Smooth muscle cell (in vitro differentiated cells): ENCODE measurements around the gene FAIM. TPM values are rescaled to one million over a fixed set of nuclear protein-coding genes. Genes with fewer than 3 reads are reported as not detected.
A peak's percentile ranks its signal among the peaks of the same experiment; 100 is the strongest.
"Not testable (repeated sequence)": the region's sequence is repeated elsewhere in the genome, so short reads cannot be mapped to it uniquely, and the experiment has no call there.

Experiments used
- DNase-seq: peaks from one replicate; lab custom pipeline; 2025; ENCODE audit not compliant: unreplicated experiment; lab: John Stamatoyannopoulos, UW
- H2AFZ ChIP-seq: fragments of 200-600 bp; sonication (generic); 2 replicates; pipeline ENCODE4 v1.6.0; 2016; ENCODE audit warnings: antibody characterized with exemption, low read depth, mild to moderate bottlenecking
- H3F3A ChIP-seq: fragments of 200-600 bp; sonication (generic); 2 replicates; pipeline ENCODE4 v1.6.0; 2017; ENCODE audit warnings: antibody characterized with exemption, low read depth
- H3K27ac ChIP-seq: fragments of 200-600 bp; sonication (generic); 2 replicates; pipeline ENCODE4 v1.5.1; 2016; ENCODE audit warnings: low read depth, mild to moderate bottlenecking
- H3K27me3 ChIP-seq: fragments of 200-600 bp; sonication (generic); 2 replicates; pipeline ENCODE4 v1.6.1; 2016; ENCODE audit warnings: low read depth, mild to moderate bottlenecking
- H3K36me3 ChIP-seq: fragments of 200-600 bp; sonication (generic); 2 replicates; pipeline ENCODE4 v1.5.1; 2016; ENCODE audit warnings: low read depth
- H3K4me1 ChIP-seq: fragments of 200-600 bp; sonication (generic); 2 replicates; pipeline ENCODE4 v1.5.1; 2016; ENCODE audit warnings: low read depth
- H3K4me2 ChIP-seq: fragments of 200-600 bp; sonication (generic); 2 replicates; pipeline ENCODE4 v1.6.0; 2016; ENCODE audit warnings: mild to moderate bottlenecking
- H3K4me3 ChIP-seq: fragments of 200-600 bp; sonication (generic); 2 replicates; pipeline ENCODE4 v1.5.1; 2016; ENCODE audit warnings: mild to moderate bottlenecking
- H3K79me2 ChIP-seq: fragments of 200-600 bp; sonication (generic); 2 replicates; pipeline ENCODE4 v1.6.0; 2016; ENCODE audit warnings: low read depth, mild to moderate bottlenecking
- H3K9ac ChIP-seq: fragments of 200-600 bp; sonication (generic); 2 replicates; pipeline ENCODE4 v1.6.0; 2016; ENCODE audit warnings: low read depth
- H3K9me3 ChIP-seq: fragments of 200-600 bp; sonication (generic); replicated peaks from 2 replicates; pipeline ENCODE4 v1.5.1; 2016; ENCODE audit warnings: low read depth
- H4K20me1 ChIP-seq: fragments of 200-600 bp; sonication (generic); 2 replicates; pipeline ENCODE4 v1.6.0; 2016; ENCODE audit warnings: low read depth
- WGBS: methylation state at CpG from one replicate; pipeline ENCODE4 v1.1.7; 2016; ENCODE audit warnings: low lambda C conversion rate; 5-methylcytosine and 5-hydroxymethylcytosine counted together
- polyA plus RNA-seq: library from polyadenylated mRNA; unstranded; fragments of >200 nt; fragmentation: Nextera tagmentation; extraction: Ambion mirVana; gene quantifications from 2 replicates; pipeline ENCODE4 v1.2.1, GENCODE V29; 2016
- total RNA-seq: library from RNA; depleted of rRNA; stranded (reverse); fragments of >200 nt; gene quantifications from 2 replicates; pipeline ENCODE4 v1.2.3, GENCODE V29; 2014
- TF ChIP-seq, protein P1 (sequence below): fragments of 200-600 bp; sonication (generic); IDR thresholded peaks from 2 replicates; pipeline ENCODE4 v1.5.1; 2017; ENCODE audit warnings: borderline replicate concordance, mild to moderate bottlenecking, antibody characterized with exemption; ENCODE audit not compliant: insufficient read depth, poor library complexity, severe bottlenecking

FAIM gene
- total and polyA plus RNA-seq, 2 experiments from 2014 or later: 6.4 to 7.2 TPM

DNA sequence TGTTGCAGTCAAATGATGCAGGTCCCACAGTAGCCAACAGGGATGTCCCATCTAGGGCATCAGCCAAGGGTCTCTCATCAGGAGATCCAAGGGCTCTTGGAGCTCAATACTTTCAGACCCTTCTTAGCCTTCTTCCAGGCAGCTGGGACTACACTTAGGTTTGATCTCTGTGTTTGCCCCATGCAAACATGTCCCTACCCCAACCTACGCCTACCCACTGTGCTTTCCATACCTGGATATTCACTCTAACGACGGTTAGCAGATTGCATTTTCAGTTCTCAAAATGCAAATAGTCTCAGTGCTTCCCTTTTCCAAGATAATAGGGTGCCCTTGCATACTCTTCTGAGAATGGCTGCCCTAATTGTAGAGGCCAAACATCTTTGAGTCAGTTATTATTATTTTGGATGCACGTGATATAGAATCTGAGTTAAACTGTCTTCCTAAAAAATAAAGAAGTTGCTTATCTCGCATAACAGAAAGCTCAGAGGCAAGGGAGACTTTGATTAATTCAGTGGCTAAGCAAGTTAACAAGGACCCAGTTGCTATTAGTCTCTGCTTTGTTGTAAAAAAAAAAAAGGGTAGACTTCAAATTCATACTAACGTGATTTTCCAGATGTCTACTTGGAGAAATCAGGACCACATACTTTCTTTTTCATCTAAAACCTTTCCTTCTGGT lies 13.5 kb upstream of the FAIM start:
- H2AFZ ChIP-seq: peak overlapping the region; percentile 90

DNA sequence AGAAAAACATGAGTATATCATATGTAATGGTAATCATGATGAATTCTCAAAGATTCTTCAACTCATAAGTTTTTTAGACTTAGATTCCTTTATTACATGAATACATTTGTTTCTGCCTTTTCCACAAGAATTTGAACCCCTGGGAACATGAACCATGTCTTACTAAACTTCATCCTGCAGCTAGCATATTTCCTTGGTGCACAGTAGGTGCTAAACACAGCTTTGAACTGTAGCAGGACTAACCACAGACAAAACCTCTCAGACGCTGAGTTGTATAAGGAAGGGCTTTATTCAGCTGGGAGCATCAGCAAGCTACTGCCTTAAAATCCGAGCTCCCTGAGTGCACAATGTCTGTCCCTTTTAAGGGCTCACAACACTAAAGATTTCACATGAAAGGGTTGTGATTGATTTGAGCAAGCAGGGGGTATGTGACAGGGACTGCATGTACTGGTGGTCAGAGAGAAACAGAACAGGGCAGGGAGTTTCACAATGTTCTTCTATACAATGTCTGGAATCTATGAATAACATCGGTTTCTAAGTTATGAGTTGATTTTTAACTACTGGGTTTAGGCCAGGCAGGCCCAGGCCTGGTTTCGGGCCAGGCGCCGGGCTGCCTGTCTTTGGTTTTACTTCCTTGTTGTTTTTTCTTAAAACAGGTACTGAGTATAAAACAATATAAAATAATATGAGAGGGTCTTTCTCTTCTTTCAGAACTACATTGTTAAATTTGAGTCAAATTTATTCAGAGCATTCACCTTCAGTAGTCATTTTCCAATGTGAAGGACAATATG lies 11.2 kb upstream of the FAIM start:
- not testable (repeated sequence) for H3K27me3 ChIP-seq, H3K4me3 ChIP-seq, H2AFZ ChIP-seq, DNase-seq, H3F3A ChIP-seq, H3K27ac ChIP-seq, H3K4me2 ChIP-seq, H3K9me3 ChIP-seq, H3K79me2 ChIP-seq, H4K20me1 ChIP-seq, H3K36me3 ChIP-seq, H3K4me1 ChIP-seq, H3K9ac ChIP-seq
- 79% methylated on average over 6 of the region's 6 CpGs for WGBS

More for the DNA sequence above, 13.5 kb upstream of the FAIM start:
- TF ChIP-seq, protein P1, sequence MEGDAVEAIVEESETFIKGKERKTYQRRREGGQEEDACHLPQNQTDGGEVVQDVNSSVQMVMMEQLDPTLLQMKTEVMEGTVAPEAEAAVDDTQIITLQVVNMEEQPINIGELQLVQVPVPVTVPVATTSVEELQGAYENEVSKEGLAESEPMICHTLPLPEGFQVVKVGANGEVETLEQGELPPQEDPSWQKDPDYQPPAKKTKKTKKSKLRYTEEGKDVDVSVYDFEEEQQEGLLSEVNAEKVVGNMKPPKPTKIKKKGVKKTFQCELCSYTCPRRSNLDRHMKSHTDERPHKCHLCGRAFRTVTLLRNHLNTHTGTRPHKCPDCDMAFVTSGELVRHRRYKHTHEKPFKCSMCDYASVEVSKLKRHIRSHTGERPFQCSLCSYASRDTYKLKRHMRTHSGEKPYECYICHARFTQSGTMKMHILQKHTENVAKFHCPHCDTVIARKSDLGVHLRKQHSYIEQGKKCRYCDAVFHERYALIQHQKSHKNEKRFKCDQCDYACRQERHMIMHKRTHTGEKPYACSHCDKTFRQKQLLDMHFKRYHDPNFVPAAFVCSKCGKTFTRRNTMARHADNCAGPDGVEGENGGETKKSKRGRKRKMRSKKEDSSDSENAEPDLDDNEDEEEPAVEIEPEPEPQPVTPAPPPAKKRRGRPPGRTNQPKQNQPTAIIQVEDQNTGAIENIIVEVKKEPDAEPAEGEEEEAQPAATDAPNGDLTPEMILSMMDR: no peak
- no peak for DNase-seq
- no peak overlapping the region for H3K27ac ChIP-seq
- H3F3A ChIP-seq: no peaks in the 10 kb centered on the region
- no peaks in the 10 kb centered on the region for H3K36me3 ChIP-seq
- H3K4me2 ChIP-seq: no peak overlapping the region
- no peak overlapping the region for H3K9ac ChIP-seq
- peaks cover 7% of the 10 kb centered on the region for H3K4me1 ChIP-seq
- no peaks in the 10 kb centered on the region for H3K27me3 ChIP-seq
- no peaks in the 10 kb centered on the region for H3K9me3 ChIP-seq
- H4K20me1 ChIP-seq: no peaks in the 10 kb centered on the region
- peak overlapping the region; percentile 82 for H3K4me3 ChIP-seq
- 64% methylated on average over 6 of the region's 6 CpGs for WGBS
- no peaks in the 10 kb centered on the region for H3K79me2 ChIP-seq

DNA sequence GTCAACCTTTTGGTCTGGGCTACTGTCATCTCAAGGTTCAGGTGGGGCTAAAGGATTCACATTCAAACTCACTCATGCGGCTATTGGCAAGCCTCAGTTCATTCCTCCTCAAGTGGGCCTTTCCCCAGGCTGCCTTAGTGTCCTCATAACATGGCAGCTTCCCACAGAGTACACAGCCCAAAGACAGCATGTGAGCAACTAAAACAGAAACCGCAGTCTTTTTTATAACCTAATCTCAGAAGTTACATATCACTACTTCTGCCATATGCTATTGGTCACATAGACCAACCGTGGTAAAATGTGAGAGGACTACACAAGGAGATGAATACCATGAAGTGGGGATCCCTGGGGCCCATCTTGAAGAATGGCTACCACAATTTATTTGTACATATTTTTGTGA lies 10.0 kb upstream of the FAIM start:
- H3K9me3 ChIP-seq: no peaks in the 10 kb centered on the region

DNA sequence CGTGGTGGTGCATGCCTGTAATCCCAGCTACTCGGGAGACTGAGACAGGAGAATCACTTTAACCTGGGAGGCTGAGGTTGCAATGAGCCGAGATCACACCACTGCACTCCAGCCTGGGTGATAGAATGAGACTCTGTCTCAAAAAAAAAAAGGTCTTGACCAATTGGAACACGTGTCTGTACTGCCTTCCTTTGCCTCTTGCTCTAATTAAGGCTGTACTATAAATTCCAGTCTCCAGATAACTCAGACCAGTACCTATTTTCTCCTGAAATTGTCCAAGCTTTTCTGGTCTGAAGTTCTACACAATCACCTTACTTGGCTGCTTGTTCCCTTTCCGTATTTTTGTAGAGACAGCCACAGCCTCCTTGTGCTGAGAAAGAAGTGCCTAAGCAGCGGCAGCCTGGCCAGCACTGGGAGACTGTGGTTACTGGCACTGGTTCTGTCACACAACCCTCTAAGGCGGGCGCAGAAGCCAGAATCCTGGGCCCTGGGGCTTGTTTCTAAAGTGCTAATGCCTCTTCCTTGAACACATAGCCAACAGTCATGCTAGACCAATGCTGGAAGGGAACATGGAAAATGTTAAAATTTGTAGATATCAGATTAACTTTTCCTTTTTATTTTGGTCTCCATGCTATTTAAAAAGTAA lies 8.3 kb upstream of the FAIM start:
- Histone ChIP-seq H4K20me1 (no peaks in the 10 kb centered on the region), H3K27ac (no peak overlapping the region), H2AFZ (no peak overlapping the region), H3K4me3 (no peak overlapping the region), H3K4me1 (no peaks in the 10 kb centered on the region), H3F3A (no peaks in the 10 kb centered on the region), H3K9ac (no peak overlapping the region), H3K79me2 (no peaks in the 10 kb centered on the region), H3K27me3 (no peaks in the 10 kb centered on the region), H3K4me2 (no peak overlapping the region), H3K36me3 (no peaks in the 10 kb centered on the region), H3K9me3 (no peaks in the 10 kb centered on the region)
- WGBS: 87% methylated on average over 8 of the region's 8 CpGs
- no peak for DNase-seq
- TF ChIP-seq, protein P1: no peak

More for the DNA sequence above, 10.0 kb upstream of the FAIM start:
- Histone ChIP-seq H3K4me2 (no peak overlapping the region), H3K9ac (no peak overlapping the region), H3K79me2 (no peaks in the 10 kb centered on the region), H3K36me3 (no peaks in the 10 kb centered on the region), H3K27me3 (no peaks in the 10 kb centered on the region), H4K20me1 (no peaks in the 10 kb centered on the region), H3K4me1 (no peaks in the 10 kb centered on the region), H3F3A (no peaks in the 10 kb centered on the region), H3K27ac (no peak overlapping the region), H2AFZ (no peak overlapping the region), H3K4me3 (no peak overlapping the region)
- no peak for DNase-seq
- TF ChIP-seq, protein P1: no peak
- WGBS: 92% methylated on average over 3 of the region's 3 CpGs

DNA sequence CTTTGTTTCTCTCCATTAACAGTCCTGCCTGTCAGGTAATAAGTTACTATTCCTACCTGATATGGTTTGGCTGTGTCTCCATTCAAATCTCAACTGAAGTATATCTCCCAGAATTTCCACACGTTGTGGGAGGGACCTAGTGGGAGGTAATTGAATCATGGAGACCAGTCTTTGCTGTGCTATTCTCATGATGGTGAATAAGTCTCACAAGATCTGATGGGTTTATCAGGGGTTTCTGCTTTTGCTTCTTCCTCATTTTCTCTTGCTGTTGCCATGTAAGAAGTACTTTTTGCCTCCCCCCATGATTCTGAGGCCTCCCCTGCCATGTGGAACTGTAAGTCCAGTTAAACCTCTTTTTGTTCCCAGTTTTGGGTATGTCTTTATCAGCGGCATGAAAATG lies 6.9 kb upstream of the FAIM start:
- not testable (repeated sequence) for H3K36me3 ChIP-seq, H3K27ac ChIP-seq, H3K4me3 ChIP-seq, H4K20me1 ChIP-seq, H3F3A ChIP-seq, H2AFZ ChIP-seq, H3K9me3 ChIP-seq, H3K4me2 ChIP-seq, H3K4me1 ChIP-seq, H3K9ac ChIP-seq, DNase-seq, H3K27me3 ChIP-seq, H3K79me2 ChIP-seq
- WGBS: 91% methylated on average over 2 of the region's 2 CpGs

DNA sequence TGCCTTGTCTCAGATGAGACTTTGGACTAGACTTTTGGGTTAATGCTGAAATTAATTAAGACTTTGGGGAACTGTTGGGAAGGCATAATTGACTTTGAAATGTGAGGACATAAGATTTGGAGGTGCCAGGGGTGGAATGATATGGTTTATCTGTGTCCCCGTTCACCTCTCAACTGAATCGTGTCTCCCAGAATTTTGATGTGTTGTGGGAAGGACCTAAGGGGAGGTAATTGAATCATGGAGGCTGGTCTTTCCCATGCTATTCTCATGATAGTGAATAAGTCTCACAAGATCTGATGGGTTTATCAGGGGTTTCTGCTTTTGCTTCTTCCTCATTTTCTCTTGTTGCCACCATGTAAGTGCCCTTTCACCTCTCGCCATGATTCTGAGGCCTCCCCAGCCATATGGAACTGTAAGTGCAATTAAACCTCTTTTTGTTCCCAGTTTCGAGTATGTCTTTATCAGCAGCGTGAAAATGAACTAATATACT lies 4.4 kb upstream of the FAIM start:
- H3K27me3 ChIP-seq, H3K4me1 ChIP-seq, H3F3A ChIP-seq, H4K20me1 ChIP-seq, H3K9me3 ChIP-seq, H3K4me2 ChIP-seq, H3K36me3 ChIP-seq, H3K4me3 ChIP-seq, DNase-seq, H3K9ac ChIP-seq, H3K27ac ChIP-seq, H2AFZ ChIP-seq, H3K79me2 ChIP-seq: not testable (repeated sequence)
- 95% methylated on average over 5 of the region's 5 CpGs for WGBS
